ENCODE data around the gene FNDC1. TPM values are rescaled to one million over a fixed set of nuclear protein-coding genes. Genes with fewer than 3 reads are reported as not detected.

FNDC1 gene
- total and polyA plus RNA-seq, 10 of the 15 experiments (the other 5 are each of a cell fraction or from before 2014, with no cell fraction given), result not detected

- no peak for TF ChIP-seq RAD51 (IDR thresholded peaks at IDR 0.05)
- TF ChIP-seq SREBF1 (IDR thresholded peaks at IDR 0.05; ENCODE audit: low read length), result no peak
- no peak for TF ChIP-seq ESRRA (IDR thresholded peaks at IDR 0.05; ENCODE audit: low read length)
- no peak for TF ChIP-seq SMAD1 (IDR thresholded peaks at IDR 0.05; ENCODE audit: low read depth, partially characterized antibody)
- no peak for TF ChIP-seq TARDBP (IDR thresholded peaks at IDR 0.05; ENCODE audit: borderline replicate concordance)
- no peak for TF ChIP-seq RELA (IDR thresholded peaks at IDR 0.05; ENCODE audit: borderline replicate concordance, partially characterized antibody)
- no peak for TF ChIP-seq MYB (IDR thresholded peaks at IDR 0.05; ENCODE audit: borderline replicate concordance, low read depth, low read length)
- no TSS peak for BruUV-seq (replicated peaks)
- Histone ChIP-seq H4K20me1 (ENCODE audit: control insufficient read depth, insufficient read depth) (no peaks in the 10 kb centered on the region), H3K79me2 (ENCODE audit: control insufficient read depth, insufficient read depth, low read length) (no peaks in the 10 kb centered on the region), H3K4me3 (no peak overlapping the region), H2AFZ (ENCODE audit: control insufficient read depth, low read depth, low read length) (no peak overlapping the region), H3K27ac (ENCODE audit: control insufficient read depth, insufficient read depth) (no peak overlapping the region), H3K9me3 (replicated peaks; ENCODE audit: control insufficient read depth, insufficient read depth, low read length) (no peaks in the 10 kb centered on the region), H3K9ac (ENCODE audit: control insufficient read depth, insufficient read depth, low read length) (no peak overlapping the region), H3K4me2 (ENCODE audit: control insufficient read depth, insufficient read depth) (no peak overlapping the region), H3K4me1 (ENCODE audit: control insufficient read depth, insufficient read depth, low read length) (no peaks in the 10 kb centered on the region), H3K36me3 (ENCODE audit: control insufficient read depth in 2 of 2, insufficient read depth in 2 of 2, low read length in 1 of 2) (no peaks in the 10 kb centered on the region), H3K27me3 (replicated peaks in 1 of 2; ENCODE audit: control insufficient read depth in 2 of 2, insufficient read depth in 2 of 2, low read length in 1 of 2) (peaks cover 16 to 28% of the 10 kb centered on the region in 2 experiments)
- 7% methylated on average over 1 of the region's 1 CpG for WGBS (ENCODE audit: insufficient coverage, insufficient replicate concordance, low lambda C conversion rate, missing lambda C conversion rate)
- in situ Hi-C loops (cut with MboI) (loop anchor here (5.0 kb wide), 1 partner anchor 475 kb away; no protein-coding TSS in a partner anchor), intact Hi-C loops (cut with micrococcal nuclease; ENCODE audit: unreplicated experiment) (no loop called here)
- DNase-seq (ENCODE audit: low read depth, low spot score), result no peak
- ChIA-PET POLR2A (no interaction called here), RAD21 (ENCODE audit: unreplicated experiment) (interaction anchor here (1.3 kb wide), 1 partner anchor 481 kb away, joined by 4 read pairs; no protein-coding TSS in a partner anchor), CTCF (interaction anchor here (0.6 to 4.2 kb wide), 7 partner anchors 12 to 495 kb away, joined by 3 to 26 read pairs (median 3); no protein-coding TSS in a partner anchor), SMC1A (ENCODE audit: uncharacterized antibody, unreplicated experiment) (interaction anchor here (2.5 to 2.8 kb wide), 2 partner anchors 38 to 483 kb away, joined by 6 to 14 read pairs; no protein-coding TSS in a partner anchor)
- FAIRE-seq, result no peak
- ATAC-seq, result no peak
Measured at GRCh38 chr6:159172091-159172491, 2.9 kb downstream of the FNDC1 start.
